RWPE2 (cell line): ENCODE data around the gene NUP214.
A peak's percentile ranks its signal among the peaks of the same experiment; 100 is the strongest.

Source experiments
- ATAC-seq: fragments of 200-7000 bp; cut with Tn5 transposase; 3 replicates; pipeline ENCODE4 v1.9.1; 2021; ENCODE audit warnings: low read depth
- DNase-seq: peaks from one replicate; pipeline ENCODE4 v3.0.0-alpha.2; 2020; ENCODE audit warnings: low spot score
- H3K27ac ChIP-seq: fragments of 450-650 bp; 2 replicates; pipeline ENCODE4 v1.5.1; 2017; ENCODE audit warnings: mild to moderate bottlenecking; ENCODE audit not compliant: poor library complexity, severe bottlenecking
- H3K27me3 ChIP-seq: fragments of 250-450 bp; sonication (Bioruptor Pico); 2 replicates; pipeline ENCODE4 v1.5.1; 2021; ENCODE audit warnings: mild to moderate bottlenecking, moderate library complexity; ENCODE audit not compliant: insufficient read depth, poor library complexity, severe bottlenecking
- H3K36me3 ChIP-seq: fragments of 250-450 bp; sonication (Bioruptor Pico); 2 replicates; pipeline ENCODE4 v1.5.1; 2020; ENCODE audit warnings: low read depth, mild to moderate bottlenecking, moderate library complexity
- H3K4me1 ChIP-seq: fragments of 250-450 bp; sonication (Bioruptor Pico); 2 replicates; pipeline ENCODE4 v1.5.1; 2021; ENCODE audit warnings: mild to moderate bottlenecking, moderate library complexity; ENCODE audit not compliant: insufficient read depth, poor library complexity, severe bottlenecking
- H3K4me3 ChIP-seq: fragments of 250-450 bp; sonication (Bioruptor Pico); 2 replicates; pipeline ENCODE4 v1.5.1; 2021; ENCODE audit warnings: mild to moderate bottlenecking, moderate library complexity; ENCODE audit not compliant: severe bottlenecking
- H3K9me3 ChIP-seq: fragments of 250-450 bp; sonication (Bioruptor Pico); 2 replicates; pipeline ENCODE4 v1.5.1; 2021; ENCODE audit warnings: mild to moderate bottlenecking, moderate library complexity; ENCODE audit not compliant: severe bottlenecking
- CTCF ChIP-seq: fragments of 450-650 bp; IDR thresholded peaks from one replicate; pipeline ENCODE4 v1.5.1; 2017; ENCODE audit warnings: mild to moderate bottlenecking, moderate library complexity; ENCODE audit not compliant: poor library complexity, severe bottlenecking

The NUP214 gene

GRCh38 chr9:131162886-131163285, 37.5 kb downstream of the NUP214 start:
- Histone ChIP-seq H3K27ac (no peak overlapping the region), H3K4me1 (no peaks in the 10 kb centered on the region), H3K27me3 (no peaks in the 10 kb centered on the region), H3K9me3 (peaks cover 22% of the 10 kb centered on the region), H3K4me3 (peak overlapping the region; percentile 2), H3K36me3 (peaks cover 81% of the 10 kb centered on the region)
- no peak for TF ChIP-seq CTCF
- no peak for DNase-seq
- no peak for ATAC-seq

- no peaks in the 10 kb centered on the region for H3K27me3 ChIP-seq
- TF ChIP-seq CTCF, result no peak
- no peak overlapping the region for H3K4me3 ChIP-seq
- H3K27ac ChIP-seq, result no peak overlapping the region
- DNase-seq (no peak), ATAC-seq (no peak)
- peaks cover 21% of the 10 kb centered on the region for H3K9me3 ChIP-seq
- peaks cover 66% of the 10 kb centered on the region for H3K36me3 ChIP-seq
- no peaks in the 10 kb centered on the region for H3K4me1 ChIP-seq
Measured at GRCh38 chr9:131165523-131165922, 40.1 kb downstream of the NUP214 start.

GRCh38 chr9:131167146-131167692, 41.8 kb downstream of the NUP214 start:
- Histone ChIP-seq H3K27me3 (no peaks in the 10 kb centered on the region), H3K9me3 (peaks cover 18% of the 10 kb centered on the region), H3K36me3 (peaks cover 54% of the 10 kb centered on the region), H3K27ac (no peak overlapping the region), H3K4me3 (no peak overlapping the region), H3K4me1 (no peaks in the 10 kb centered on the region)
- TF ChIP-seq CTCF, result no peak
- no peak for DNase-seq
- ATAC-seq, result no peak

- no peak for DNase-seq
- H3K27me3 ChIP-seq, result no peaks in the 10 kb centered on the region
- H3K4me3 ChIP-seq, result no peak overlapping the region
- H3K4me1 ChIP-seq, result no peaks in the 10 kb centered on the region
- ATAC-seq, result no peak
- peaks cover 14% of the 10 kb centered on the region for H3K9me3 ChIP-seq
- H3K36me3 ChIP-seq, result peaks cover 47% of the 10 kb centered on the region
- TF ChIP-seq CTCF, result no peak
- H3K27ac ChIP-seq, result no peak overlapping the region
Measured at GRCh38 chr9:131167936-131168335, 42.5 kb downstream of the NUP214 start.

GRCh38 chr9:131169563-131170240, 44.3 kb downstream of the NUP214 start:
- ATAC-seq (no peak), DNase-seq (no peak)
- Histone ChIP-seq H3K9me3 (peaks cover 17% of the 10 kb centered on the region), H3K4me1 (no peaks in the 10 kb centered on the region), H3K27ac (no peak overlapping the region), H3K4me3 (no peak overlapping the region), H3K36me3 (peaks cover 40% of the 10 kb centered on the region), H3K27me3 (no peaks in the 10 kb centered on the region)
- TF ChIP-seq CTCF, result no peak
